IPS-18c (cell line): ENCODE results near the gene ARHGAP8.

Experiments
- H3K4me3 ChIP-seq: 2 replicates; pipeline ENCODE4 v1.7.0; 2013; ENCODE audit warnings: low read depth, mild to moderate bottlenecking, low read length, moderate library complexity; ENCODE audit not compliant: insufficient read depth
- H3K9me3 ChIP-seq: one replicate; pipeline ENCODE4 v1.6.1; 2013; ENCODE audit warnings: mild to moderate bottlenecking, low read length, moderate library complexity; ENCODE audit not compliant: control insufficient read depth, insufficient read depth

ARHGAP8 gene

GRCh38 chr22:44752285-44753188 lies at the start of gene ARHGAP8:
TSS of gene ARHGAP8 (plus strand) at chr22:44752575. CDS start at chr22:44786528, 33,953 bp downstream.
- Histone ChIP-seq H3K9me3 (peaks cover 2% of the 10 kb centered on the region), H3K4me3 (peak within 1 kb of the TSS; percentile 66)

GRCh38 chr22:44703255-44703870 lies 49.0 kb upstream of the ARHGAP8 start:
- Histone ChIP-seq H3K9me3 (peaks cover under 1% of the 10 kb centered on the region), H3K4me3 (peak overlapping the region; percentile 50)

GRCh38 chr22:44704159-44705021 lies 48.0 kb upstream of the ARHGAP8 start:
- H3K9me3 ChIP-seq, result no peaks in the 10 kb centered on the region
- H3K4me3 ChIP-seq, result no peak overlapping the region

- Histone ChIP-seq H3K4me3 (no peak overlapping the region), H3K9me3 (no peaks in the 10 kb centered on the region)
Observed at GRCh38 chr22:44705022-44705297, 47.4 kb upstream of the ARHGAP8 start.

- Histone ChIP-seq H3K4me3 (no peak overlapping the region), H3K9me3 (no peaks in the 10 kb centered on the region)
Observed at GRCh38 chr22:44706488-44706887, 45.9 kb upstream of the ARHGAP8 start.

- no peaks in the 10 kb centered on the region for H3K9me3 ChIP-seq
- H3K4me3 ChIP-seq, result no peak overlapping the region
Observed at GRCh38 chr22:44707178-44707577, 45.2 kb upstream of the ARHGAP8 start.

- no peaks in the 10 kb centered on the region for H3K9me3 ChIP-seq
- no peak overlapping the region for H3K4me3 ChIP-seq
Observed at GRCh38 chr22:44707752-44708151, 44.6 kb upstream of the ARHGAP8 start.

GRCh38 chr22:44709881-44710392 lies 42.4 kb upstream of the ARHGAP8 start:
- no peaks in the 10 kb centered on the region for H3K9me3 ChIP-seq
- no peak overlapping the region for H3K4me3 ChIP-seq

GRCh38 chr22:44710474-44711240 lies 41.7 kb upstream of the ARHGAP8 start:
- no peak overlapping the region for H3K4me3 ChIP-seq
- no peaks in the 10 kb centered on the region for H3K9me3 ChIP-seq

- Histone ChIP-seq H3K9me3 (no peaks in the 10 kb centered on the region), H3K4me3 (no peak overlapping the region)
Observed at GRCh38 chr22:44711241-44711560, 41.2 kb upstream of the ARHGAP8 start.

- Histone ChIP-seq H3K4me3 (no peak overlapping the region), H3K9me3 (no peaks in the 10 kb centered on the region)
Observed at GRCh38 chr22:44711690-44712555, 40.5 kb upstream of the ARHGAP8 start.

GRCh38 chr22:44712962-44713361 lies 39.4 kb upstream of the ARHGAP8 start:
- Histone ChIP-seq H3K4me3 (no peak overlapping the region), H3K9me3 (no peaks in the 10 kb centered on the region)

- Histone ChIP-seq H3K9me3 (no peaks in the 10 kb centered on the region), H3K4me3 (no peak overlapping the region)
Observed at GRCh38 chr22:44714703-44715350, 37.5 kb upstream of the ARHGAP8 start.

GRCh38 chr22:44718418-44718817 lies 34.0 kb upstream of the ARHGAP8 start:
- no peaks in the 10 kb centered on the region for H3K9me3 ChIP-seq
- no peak overlapping the region for H3K4me3 ChIP-seq

- no peak overlapping the region for H3K4me3 ChIP-seq
- no peaks in the 10 kb centered on the region for H3K9me3 ChIP-seq
Observed at GRCh38 chr22:44719586-44720368, 32.6 kb upstream of the ARHGAP8 start.
